Caco-2 (cell line): ENCODE results near the gene PCBP3. TPM values are rescaled to one million over a fixed set of nuclear protein-coding genes. Genes with fewer than 3 reads are reported as not detected.
A peak's percentile ranks its signal among the peaks of the same experiment; 100 is the strongest.

Experiments
- BruUV-seq: library from RNA; stranded (reverse); fragments of 400-500 nt; replicated peaks from 2 replicates; lab custom pipeline; 2021; lab: Mats Ljungman, UMichigan
- CTCF ChIA-PET: fragments of 300-600 bp; sonication (Branson Sonifier 250); formaldehyde crosslinking; loops from one replicate; lab custom pipeline; 2022; ENCODE audit warnings: antibody characterized with exemption; lab: Charles Lee
- POLR2A ChIA-PET: fragments of 300-600 bp; sonication (Branson Sonifier 250); formaldehyde crosslinking; loops from one replicate; lab custom pipeline; 2022; ENCODE audit warnings: antibody characterized with exemption; lab: Charles Lee
- DNase-seq, 2 experiments: peaks; one replicate each; pipeline versions ENCODE4 v3.0.0 to v3.0.0-alpha.2; 2020 to 2022
- H3K27me3 ChIP-seq: replicated peaks from 2 replicates; pipeline ENCODE4 v1.6.0; 2011; ENCODE audit warnings: low read length; ENCODE audit not compliant: control insufficient read depth, insufficient read depth
- H3K36me3 ChIP-seq: 2 replicates; pipeline ENCODE4 v1.5.1; 2011; ENCODE audit warnings: low read length; ENCODE audit not compliant: control insufficient read depth, insufficient read depth
- H3K4me1 ChIP-seq: fragments of 250-450 bp; sonication (Bioruptor Pico); 2 replicates; pipeline ENCODE4 v1.5.1; 2020; ENCODE audit warnings: mild to moderate bottlenecking
- H3K4me3 ChIP-seq: 2 replicates; pipeline ENCODE4 v1.5.1; 2011; ENCODE audit warnings: low read depth, mild to moderate bottlenecking, control low read depth, low read length
- H3K9me3 ChIP-seq: fragments of 250-450 bp; sonication (Bioruptor Pico); 2 replicates; pipeline ENCODE4 v1.5.1; 2020; ENCODE audit warnings: mild to moderate bottlenecking, moderate library complexity
- H3K27ac Mint-ChIP-seq: one replicate; pipeline ENCODE4 v1.8.0; 2022; ENCODE audit warnings: mixed read lengths; ENCODE audit not compliant: unreplicated experiment
- H3K27me3 Mint-ChIP-seq: one replicate; pipeline ENCODE4 v1.8.0; 2022; ENCODE audit warnings: mixed read lengths; ENCODE audit not compliant: insufficient read depth, unreplicated experiment
- H3K36me3 Mint-ChIP-seq: one replicate; pipeline ENCODE4 v1.8.0; 2022; ENCODE audit warnings: mild to moderate bottlenecking, mixed read lengths; ENCODE audit not compliant: insufficient read depth, unreplicated experiment
- H3K4me1 Mint-ChIP-seq: one replicate; pipeline ENCODE4 v1.8.0; 2022; ENCODE audit warnings: low read depth, mixed read lengths; ENCODE audit not compliant: unreplicated experiment
- H3K4me3 Mint-ChIP-seq: one replicate; pipeline ENCODE4 v1.8.0; 2022; ENCODE audit warnings: mild to moderate bottlenecking, moderate library complexity, mixed read lengths; ENCODE audit not compliant: unreplicated experiment
- H3K9me3 Mint-ChIP-seq: one replicate; pipeline ENCODE4 v1.8.0; 2022; ENCODE audit warnings: mixed read lengths; ENCODE audit not compliant: unreplicated experiment
- intact Hi-C: fragments of 100-400 bp; cut with micrococcal nuclease; formaldehyde crosslinking; loops from one replicate; pipeline ENCODE4 v1.10.0; 2022; ENCODE audit not compliant: unreplicated experiment
- total RNA-seq: library from RNA; stranded (reverse); gene quantifications from 2 replicates; pipeline ENCODE4 v1.2.3, GENCODE V29; 2022
- TF ChIP-seq, protein P1 (sequence below), 2 experiments: fragments of 200-600 bp in 1 of 2; IDR thresholded peaks; 1 replicate in 1 of 2; 2 replicates in 1 of 2; pipeline versions ENCODE4 v1.5.1 to v1.8.0; 2011 to 2022; ENCODE audit warnings: antibody characterized with exemption in 1 of 2, control low read depth in 1 of 2, inconsistent platforms in 1 of 2, low read depth in 1 of 2, low read length in 1 of 2, mild to moderate bottlenecking in 1 of 2, moderate library complexity in 1 of 2; ENCODE audit not compliant: insufficient read depth in 1 of 2, severe bottlenecking in 1 of 2, unreplicated experiment in 1 of 2

Gene PCBP3
- total RNA-seq, 1 experiment from 2014 or later: 0.75 TPM

DNA sequence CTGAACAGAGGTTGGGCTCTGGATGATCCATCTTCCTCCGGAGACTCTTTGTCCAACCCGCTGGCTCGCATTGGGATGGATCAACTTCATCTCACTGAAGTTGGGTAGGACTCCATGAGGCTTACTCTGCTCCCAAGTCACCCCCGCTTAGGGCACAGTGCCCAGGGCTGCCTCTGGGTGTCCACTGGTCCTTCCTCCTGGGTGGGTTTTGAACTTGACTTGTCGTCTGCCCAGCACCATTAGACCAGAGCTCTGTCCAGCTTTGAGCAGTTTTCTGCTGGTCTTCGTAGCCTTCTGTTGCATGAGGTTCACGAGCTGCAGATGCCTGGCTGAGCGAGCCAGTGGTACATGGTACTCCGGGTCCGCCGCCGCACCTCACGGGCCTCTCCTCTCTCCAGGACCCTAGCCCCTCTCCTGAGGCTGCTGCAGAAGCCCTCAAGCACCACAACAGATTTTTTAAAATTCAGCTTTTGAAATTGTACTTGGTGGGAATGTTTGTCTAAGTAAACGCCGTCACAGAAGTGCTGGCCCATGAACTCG, 304.3 kb downstream of the PCBP3 start:
- CTCF ChIA-PET: no interaction called here
- Histone ChIP-seq H3K4me1 (peaks cover 3% of the 10 kb centered on the region; the same call in 1 of the 2 replicates), H3K27me3 (no peaks in the 10 kb centered on the region), H3K36me3 (no peaks in the 10 kb centered on the region), H3K9me3 (no peaks in the 10 kb centered on the region), H3K4me3 (no peak overlapping the region)
- Mint-ChIP-seq H3K4me1 (no peaks in the 10 kb centered on the region), H3K27ac (no peak overlapping the region), H3K9me3 (no peaks in the 10 kb centered on the region), H3K36me3 (no peaks in the 10 kb centered on the region), H3K27me3 (peaks cover 3% of the 10 kb centered on the region), H3K4me3 (no peak overlapping the region)
- DNase-seq: no peak
- BruUV-seq: no TSS peak
- TF ChIP-seq, protein P1, sequence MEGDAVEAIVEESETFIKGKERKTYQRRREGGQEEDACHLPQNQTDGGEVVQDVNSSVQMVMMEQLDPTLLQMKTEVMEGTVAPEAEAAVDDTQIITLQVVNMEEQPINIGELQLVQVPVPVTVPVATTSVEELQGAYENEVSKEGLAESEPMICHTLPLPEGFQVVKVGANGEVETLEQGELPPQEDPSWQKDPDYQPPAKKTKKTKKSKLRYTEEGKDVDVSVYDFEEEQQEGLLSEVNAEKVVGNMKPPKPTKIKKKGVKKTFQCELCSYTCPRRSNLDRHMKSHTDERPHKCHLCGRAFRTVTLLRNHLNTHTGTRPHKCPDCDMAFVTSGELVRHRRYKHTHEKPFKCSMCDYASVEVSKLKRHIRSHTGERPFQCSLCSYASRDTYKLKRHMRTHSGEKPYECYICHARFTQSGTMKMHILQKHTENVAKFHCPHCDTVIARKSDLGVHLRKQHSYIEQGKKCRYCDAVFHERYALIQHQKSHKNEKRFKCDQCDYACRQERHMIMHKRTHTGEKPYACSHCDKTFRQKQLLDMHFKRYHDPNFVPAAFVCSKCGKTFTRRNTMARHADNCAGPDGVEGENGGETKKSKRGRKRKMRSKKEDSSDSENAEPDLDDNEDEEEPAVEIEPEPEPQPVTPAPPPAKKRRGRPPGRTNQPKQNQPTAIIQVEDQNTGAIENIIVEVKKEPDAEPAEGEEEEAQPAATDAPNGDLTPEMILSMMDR (IDR thresholded peaks at IDR 0.05; ENCODE audit: insufficient read depth in 1 of 2, low read depth in 1 of 2, low read length in 1 of 2, severe bottlenecking in 1 of 2, unreplicated experiment in 1 of 2): no peak
- POLR2A ChIA-PET: no interaction called here
- intact Hi-C loops: no loop called here

- Histone ChIP-seq H3K27me3 (no peaks in the 10 kb centered on the region), H3K36me3 (no peaks in the 10 kb centered on the region), H3K4me3 (no peak overlapping the region), H3K9me3 (no peaks in the 10 kb centered on the region), H3K4me1 (peaks cover 3% of the 10 kb centered on the region; the same call in 1 of the 2 replicates)
- BruUV-seq: no TSS peak
- no peaks in the 10 kb centered on the region for H3K4me1 Mint-ChIP-seq
- peak overlapping the region; percentile 34 for H3K4me3 Mint-ChIP-seq
- TF ChIP-seq, protein P1 (IDR thresholded peaks at IDR 0.05; ENCODE audit: insufficient read depth in 1 of 2, low read depth in 1 of 2, low read length in 1 of 2, severe bottlenecking in 1 of 2, unreplicated experiment in 1 of 2): no peak
- peaks cover 3% of the 10 kb centered on the region for H3K27me3 Mint-ChIP-seq
- H3K9me3 Mint-ChIP-seq: no peaks in the 10 kb centered on the region
- ChIA-PET POLR2A (no interaction called here), CTCF (no interaction called here)
- H3K36me3 Mint-ChIP-seq: no peaks in the 10 kb centered on the region
- peak in 1 of 2 experiments; percentile 47 for DNase-seq
- intact Hi-C loops: no loop called here
- no peak overlapping the region for H3K27ac Mint-ChIP-seq
Measured at GRCh38 chr21:45948576-45949141, 305.1 kb downstream of the PCBP3 start.

GRCh38 chr21:45949928-45950739, 306.6 kb downstream of the PCBP3 start:
- ChIA-PET POLR2A (no interaction called here), CTCF (no interaction called here)
- no peak overlapping the region for H3K4me3 Mint-ChIP-seq
- BruUV-seq: no TSS peak
- Histone ChIP-seq H3K9me3 (no peaks in the 10 kb centered on the region), H3K36me3 (no peaks in the 10 kb centered on the region), H3K27me3 (no peaks in the 10 kb centered on the region), H3K4me1 (peaks cover 3% of the 10 kb centered on the region; the same call in 1 of the 2 replicates), H3K4me3 (no peak overlapping the region)
- H3K4me1 Mint-ChIP-seq: no peaks in the 10 kb centered on the region
- DNase-seq: no peak
- no peak overlapping the region for H3K27ac Mint-ChIP-seq
- peaks cover 3% of the 10 kb centered on the region for H3K27me3 Mint-ChIP-seq
- no peaks in the 10 kb centered on the region for H3K9me3 Mint-ChIP-seq
- TF ChIP-seq, protein P1 (IDR thresholded peaks at IDR 0.05; ENCODE audit: insufficient read depth in 1 of 2, low read depth in 1 of 2, low read length in 1 of 2, severe bottlenecking in 1 of 2, unreplicated experiment in 1 of 2): no peak
- H3K36me3 Mint-ChIP-seq: no peaks in the 10 kb centered on the region
- intact Hi-C loops: no loop called here
